H9 (cell line): ENCODE data around the gene FGR. TPM values are rescaled to one million over a fixed set of nuclear protein-coding genes. Genes with fewer than 3 reads are reported as not detected.

Source experiments
- DNase-seq: peaks from one replicate; pipeline ENCODE4 v3.0.0-alpha.2; 2017
- H2AFZ ChIP-seq: one replicate; pipeline ENCODE4 v1.6.1; 2013; ENCODE audit warnings: mild to moderate bottlenecking, low read length, control low read depth, moderate library complexity
- H2AK5ac ChIP-seq: 2 replicates; pipeline ENCODE4 v1.6.1; 2013; ENCODE audit warnings: low read length, control low read depth, mixed read lengths; ENCODE audit not compliant: insufficient read length
- H2BK120ac ChIP-seq: one replicate; pipeline ENCODE4 v1.6.1; 2013; ENCODE audit warnings: low read depth, mild to moderate bottlenecking, low read length, control low read depth, inconsistent platforms; ENCODE audit not compliant: poor library complexity, severe bottlenecking
- H2BK12ac ChIP-seq: 2 replicates; pipeline ENCODE4 v1.6.1; 2013; ENCODE audit warnings: low read length, control low read depth, mixed read lengths, low read depth; ENCODE audit not compliant: insufficient read length
- H2BK15ac ChIP-seq: 2 replicates; pipeline ENCODE4 v1.6.1; 2013; ENCODE audit warnings: low read depth, low read length, control low read depth
- H2BK20ac ChIP-seq: one replicate; pipeline ENCODE4 v1.6.1; 2013; ENCODE audit warnings: low read depth, mild to moderate bottlenecking, low read length, control low read depth, inconsistent platforms; ENCODE audit not compliant: poor library complexity, severe bottlenecking
- H2BK5ac ChIP-seq: 2 replicates; pipeline ENCODE4 v1.6.1; 2013; ENCODE audit warnings: low read length, control low read depth, mixed read lengths; ENCODE audit not compliant: insufficient read length
- H3K14ac ChIP-seq: 2 replicates; pipeline ENCODE4 v1.6.1; 2013; ENCODE audit warnings: low read length, control low read depth; ENCODE audit not compliant: insufficient read depth
- H3K18ac ChIP-seq: 2 replicates; pipeline ENCODE4 v1.6.1; 2013; ENCODE audit warnings: low read depth, mild to moderate bottlenecking, mixed read lengths, low read length, control low read depth; ENCODE audit not compliant: insufficient read length
- H3K23ac ChIP-seq: 2 replicates; pipeline ENCODE4 v1.6.1; 2013; ENCODE audit warnings: low read length, control low read depth, mixed read lengths, low read depth; ENCODE audit not compliant: insufficient read length
- H3K23me2 ChIP-seq: 2 replicates; pipeline ENCODE4 v1.6.1; 2013; ENCODE audit warnings: low read depth, mild to moderate bottlenecking, mixed read lengths, low read length, control low read depth; ENCODE audit not compliant: insufficient read length, poor library complexity, severe bottlenecking
- H3K27ac ChIP-seq: 2 replicates; pipeline ENCODE4 v1.5.1; 2013; ENCODE audit warnings: low read length, control low read depth, mixed read lengths, low read depth; ENCODE audit not compliant: insufficient read length
- H3K27me3 ChIP-seq: 2 replicates; pipeline ENCODE4 v1.6.1; 2013; ENCODE audit warnings: low read length, control low read depth, inconsistent platforms; ENCODE audit not compliant: insufficient read depth
- H3K4ac ChIP-seq: 2 replicates; pipeline ENCODE4 v1.6.1; 2013; ENCODE audit warnings: low read depth, mild to moderate bottlenecking, control low read depth, inconsistent platforms, low read length, moderate library complexity
- H3K4me1 ChIP-seq: 2 replicates; pipeline ENCODE4 v1.6.1; 2013; ENCODE audit warnings: low read length, control low read depth, inconsistent platforms; ENCODE audit not compliant: insufficient read depth
- H3K4me2 ChIP-seq: 2 replicates; pipeline ENCODE4 v1.6.1; 2013; ENCODE audit warnings: low read length, control low read depth, mixed read lengths; ENCODE audit not compliant: insufficient read length, insufficient read depth
- H3K56ac ChIP-seq: 2 replicates; pipeline ENCODE4 v1.6.1; 2013; ENCODE audit warnings: low read depth, mild to moderate bottlenecking, mixed read lengths, low read length, control low read depth; ENCODE audit not compliant: insufficient read length
- H3K79me1 ChIP-seq: 2 replicates; pipeline ENCODE4 v1.6.1; 2013; ENCODE audit warnings: low read depth, mild to moderate bottlenecking, moderate library complexity, low read length, control low read depth, inconsistent platforms; ENCODE audit not compliant: insufficient read depth, poor library complexity, severe bottlenecking
- H3K79me2 ChIP-seq: 2 replicates; pipeline ENCODE4 v1.6.1; 2013; ENCODE audit warnings: low read length, control low read depth, inconsistent platforms; ENCODE audit not compliant: insufficient read depth
- H3K9ac ChIP-seq: 2 replicates; pipeline ENCODE4 v1.6.1; 2013; ENCODE audit warnings: low read length, control low read depth, mixed read lengths; ENCODE audit not compliant: insufficient read length; ENCODE audit errors: extremely low read depth
- H3K9me3 ChIP-seq: one replicate; pipeline ENCODE4 v1.6.1; 2013; ENCODE audit warnings: low read depth, low read length, inconsistent platforms; ENCODE audit not compliant: control insufficient read depth
- H3T11ph ChIP-seq: one replicate; pipeline ENCODE4 v1.6.1; 2013; ENCODE audit warnings: mild to moderate bottlenecking, low read length, control low read depth, inconsistent platforms
- H4K20me1 ChIP-seq: one replicate; pipeline ENCODE4 v1.6.1; 2013; ENCODE audit not compliant: control insufficient read depth, insufficient read length, insufficient read depth
- H4K5ac ChIP-seq: 2 replicates; pipeline ENCODE4 v1.6.1; 2013; ENCODE audit warnings: low read depth, mild to moderate bottlenecking, mixed read lengths, low read length, control low read depth; ENCODE audit not compliant: insufficient read length
- H4K8ac ChIP-seq: replicated peaks from 2 replicates; pipeline ENCODE4 v1.6.1; 2013; ENCODE audit warnings: low read length, control low read depth, mixed read lengths, low read depth; ENCODE audit not compliant: insufficient read length
- H4K91ac ChIP-seq: 2 replicates; pipeline ENCODE4 v1.6.1; 2013; ENCODE audit warnings: low read depth, mild to moderate bottlenecking, moderate library complexity, mixed read lengths, low read length, control low read depth; ENCODE audit not compliant: insufficient read length
- H3K27ac Mint-ChIP-seq, 3 experiments: 2 replicates in 2 of 3; 3 replicates in 1 of 3; pipeline ENCODE4 v1.8.0; 2020 to 2021; ENCODE audit warnings: mixed read lengths in 3 of 3, mild to moderate bottlenecking in 1 of 3, moderate library complexity in 1 of 3
- H3K27me3 Mint-ChIP-seq: 2 replicates; pipeline ENCODE4 v1.8.0; 2021; ENCODE audit warnings: low read depth, mild to moderate bottlenecking, moderate library complexity, mixed read lengths
- H3K36me3 Mint-ChIP-seq, 3 experiments: 2 replicates in 2 of 3; 3 replicates in 1 of 3; pipeline ENCODE4 v1.8.0; 2020 to 2021; ENCODE audit warnings: low read depth in 3 of 3, mixed read lengths in 3 of 3; ENCODE audit not compliant: insufficient read depth in 1 of 3
- H3K4me1 Mint-ChIP-seq, 2 experiments: 2 replicates each; pipeline ENCODE4 v1.8.0; 2020; ENCODE audit warnings: mixed read lengths in 2 of 2
- H3K4me3 Mint-ChIP-seq, 2 experiments: 2 replicates in 1 of 2; 3 replicates in 1 of 2; pipeline ENCODE4 v1.8.0; 2020 to 2021; ENCODE audit warnings: mild to moderate bottlenecking in 2 of 2, mixed read lengths in 2 of 2, moderate library complexity in 1 of 2
- H3K9me3 Mint-ChIP-seq, 2 experiments: 2 replicates in 1 of 2; 3 replicates in 1 of 2; pipeline ENCODE4 v1.8.0; 2020; ENCODE audit warnings: mild to moderate bottlenecking in 2 of 2, mixed read lengths in 2 of 2, moderate library complexity in 1 of 2
- WGBS: extraction: QIAGEN DNeasy Blood & Tissue Kit; methylation state at CpG from one replicate; pipeline ENCODE4 v1.1.7; 2013; ENCODE audit warnings: missing lambda C conversion rate, low lambda C conversion rate, mixed read lengths; ENCODE audit not compliant: insufficient read length; ENCODE audit errors: extremely low coverage; 5-methylcytosine and 5-hydroxymethylcytosine counted together
- total RNA-seq: library from RNA; stranded (reverse); gene quantifications from 2 replicates; pipeline ENCODE4 v1.2.1, GENCODE V29; 2021
- TF ChIP-seq, protein P1 (sequence below): fragments of 200-600 bp; sonication (generic); conservative IDR thresholded peaks from 3 replicates; pipeline ENCODE4 v1.8.0; 2021; ENCODE audit warnings: antibody characterized with exemption, mild to moderate bottlenecking

The FGR gene
- total RNA-seq, 1 experiment from 2014 or later: not detected

DNA sequence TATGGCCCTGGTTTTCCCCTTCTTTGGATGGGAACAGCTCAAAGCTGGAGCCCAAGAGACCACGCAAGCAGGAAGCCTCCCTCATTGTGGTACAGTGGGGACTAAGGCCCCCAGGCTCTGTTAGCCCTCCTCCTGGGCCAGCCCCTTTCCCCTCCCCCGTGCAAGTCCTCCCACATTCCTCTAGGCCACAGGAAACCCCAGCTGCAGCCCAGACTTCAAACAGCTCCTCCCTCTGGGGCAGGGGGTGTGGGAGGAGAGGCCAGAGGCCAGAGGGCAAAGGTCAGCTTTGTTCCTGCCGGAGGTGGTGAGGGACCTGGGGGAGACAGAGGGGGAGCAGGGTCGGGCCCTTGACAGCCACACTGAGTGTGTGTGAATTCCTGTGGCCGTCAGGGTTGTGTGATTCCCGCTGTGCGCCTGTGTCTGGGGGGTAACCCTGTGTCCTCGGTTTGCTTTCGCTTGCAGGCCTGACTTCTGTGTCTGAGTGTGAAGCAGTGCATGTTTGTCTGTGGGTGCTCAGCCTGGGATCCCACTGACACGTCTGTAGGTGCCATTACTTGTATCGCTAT, 27.7 kb downstream of the FGR start:
- Histone ChIP-seq H3T11ph (no peak overlapping the region), H4K5ac (no peak overlapping the region), H2BK5ac (no peak overlapping the region), H2BK12ac (no peak overlapping the region), H3K79me1 (no peaks in the 10 kb centered on the region), H2BK15ac (no peak overlapping the region), H3K23ac (no peak overlapping the region), H2BK20ac (no peak overlapping the region), H4K8ac (no peak overlapping the region), H3K56ac (no peak overlapping the region), H3K18ac (peak overlapping the region; percentile 30), H3K9ac (no peak overlapping the region), H4K20me1 (no peaks in the 10 kb centered on the region), H3K4me2 (no peak overlapping the region), H3K9me3 (no peaks in the 10 kb centered on the region), H3K23me2 (peaks cover 5% of the 10 kb centered on the region), H3K4me1 (peaks cover 10% of the 10 kb centered on the region; the same call in 1 of the 2 replicates), H3K4ac (no peak overlapping the region), H4K91ac (no peak overlapping the region), H3K27ac (no peak overlapping the region), H2AFZ (no peak overlapping the region), H3K79me2 (no peaks in the 10 kb centered on the region), H2AK5ac (no peak overlapping the region), H3K14ac (no peak overlapping the region), H3K27me3 (no peaks in the 10 kb centered on the region; the same call in 1 of the 2 replicates), H2BK120ac (no peak overlapping the region)
- H3K4me1 Mint-ChIP-seq: peaks cover 33 to 34% of the 10 kb centered on the region in 2 experiments
- H3K36me3 Mint-ChIP-seq: no peaks in the 10 kb centered on the region; a peak in 1 of 7 replicates
- DNase-seq: peak; percentile 84
- WGBS: no CpG with 5 or more reads among the region's 11 CpGs
- TF ChIP-seq, protein P1, sequence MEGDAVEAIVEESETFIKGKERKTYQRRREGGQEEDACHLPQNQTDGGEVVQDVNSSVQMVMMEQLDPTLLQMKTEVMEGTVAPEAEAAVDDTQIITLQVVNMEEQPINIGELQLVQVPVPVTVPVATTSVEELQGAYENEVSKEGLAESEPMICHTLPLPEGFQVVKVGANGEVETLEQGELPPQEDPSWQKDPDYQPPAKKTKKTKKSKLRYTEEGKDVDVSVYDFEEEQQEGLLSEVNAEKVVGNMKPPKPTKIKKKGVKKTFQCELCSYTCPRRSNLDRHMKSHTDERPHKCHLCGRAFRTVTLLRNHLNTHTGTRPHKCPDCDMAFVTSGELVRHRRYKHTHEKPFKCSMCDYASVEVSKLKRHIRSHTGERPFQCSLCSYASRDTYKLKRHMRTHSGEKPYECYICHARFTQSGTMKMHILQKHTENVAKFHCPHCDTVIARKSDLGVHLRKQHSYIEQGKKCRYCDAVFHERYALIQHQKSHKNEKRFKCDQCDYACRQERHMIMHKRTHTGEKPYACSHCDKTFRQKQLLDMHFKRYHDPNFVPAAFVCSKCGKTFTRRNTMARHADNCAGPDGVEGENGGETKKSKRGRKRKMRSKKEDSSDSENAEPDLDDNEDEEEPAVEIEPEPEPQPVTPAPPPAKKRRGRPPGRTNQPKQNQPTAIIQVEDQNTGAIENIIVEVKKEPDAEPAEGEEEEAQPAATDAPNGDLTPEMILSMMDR: no peak
- H3K9me3 Mint-ChIP-seq: no peaks in the 10 kb centered on the region
- peak overlapping the region in 1 of 2 experiments; percentile 19; a peak in 1 of 5 replicates for H3K4me3 Mint-ChIP-seq
- peaks cover 4% of the 10 kb centered on the region for H3K27me3 Mint-ChIP-seq
- peak overlapping the region in 2 of 3 experiments; percentile 35 to 42; a peak in 3 of 7 replicates for H3K27ac Mint-ChIP-seq
